Loucy (cell line): ENCODE results near the gene PCDHGA9.
"Not testable (repeated sequence)": the region's sequence is repeated elsewhere in the genome, so short reads cannot be mapped to it uniquely, and the experiment has no call there.

ENCODE experiments used
- EZH2phosphoT487 ChIP-seq: fragments of 200-600 bp; IDR thresholded peaks from 2 replicates; pipeline ENCODE4 v1.6.1; 2018; ENCODE audit warnings: antibody characterized with exemption, mild to moderate bottlenecking, moderate library complexity, borderline replicate concordance
- TF ChIP-seq, protein P1 (sequence below): fragments of 200-600 bp; sonication (generic); conservative IDR thresholded peaks from 2 replicates; pipeline ENCODE4 v1.5.1; 2014; ENCODE audit warnings: mild to moderate bottlenecking, antibody characterized with exemption, low read length

DNA sequence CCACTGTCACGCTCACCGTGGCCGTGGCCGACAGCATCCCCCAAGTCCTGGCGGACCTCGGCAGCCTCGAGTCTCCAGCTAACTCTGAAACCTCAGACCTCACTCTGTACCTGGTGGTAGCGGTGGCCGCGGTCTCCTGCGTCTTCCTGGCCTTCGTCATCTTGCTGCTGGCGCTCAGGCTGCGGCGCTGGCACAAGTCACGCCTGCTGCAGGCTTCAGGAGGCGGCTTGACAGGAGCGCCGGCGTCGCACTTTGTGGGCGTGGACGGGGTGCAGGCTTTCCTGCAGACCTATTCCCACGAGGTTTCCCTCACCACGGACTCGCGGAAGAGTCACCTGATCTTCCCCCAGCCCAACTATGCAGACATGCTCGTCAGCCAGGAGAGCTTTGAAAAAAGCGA lies 30.1 kb downstream of the PCDHGA9 start:
- TF ChIP-seq, protein P1, sequence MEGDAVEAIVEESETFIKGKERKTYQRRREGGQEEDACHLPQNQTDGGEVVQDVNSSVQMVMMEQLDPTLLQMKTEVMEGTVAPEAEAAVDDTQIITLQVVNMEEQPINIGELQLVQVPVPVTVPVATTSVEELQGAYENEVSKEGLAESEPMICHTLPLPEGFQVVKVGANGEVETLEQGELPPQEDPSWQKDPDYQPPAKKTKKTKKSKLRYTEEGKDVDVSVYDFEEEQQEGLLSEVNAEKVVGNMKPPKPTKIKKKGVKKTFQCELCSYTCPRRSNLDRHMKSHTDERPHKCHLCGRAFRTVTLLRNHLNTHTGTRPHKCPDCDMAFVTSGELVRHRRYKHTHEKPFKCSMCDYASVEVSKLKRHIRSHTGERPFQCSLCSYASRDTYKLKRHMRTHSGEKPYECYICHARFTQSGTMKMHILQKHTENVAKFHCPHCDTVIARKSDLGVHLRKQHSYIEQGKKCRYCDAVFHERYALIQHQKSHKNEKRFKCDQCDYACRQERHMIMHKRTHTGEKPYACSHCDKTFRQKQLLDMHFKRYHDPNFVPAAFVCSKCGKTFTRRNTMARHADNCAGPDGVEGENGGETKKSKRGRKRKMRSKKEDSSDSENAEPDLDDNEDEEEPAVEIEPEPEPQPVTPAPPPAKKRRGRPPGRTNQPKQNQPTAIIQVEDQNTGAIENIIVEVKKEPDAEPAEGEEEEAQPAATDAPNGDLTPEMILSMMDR = not testable (repeated sequence)
- not testable (repeated sequence) for TF ChIP-seq EZH2phosphoT487
